Gastrocnemius medialis (tissue), 4 donors: ENCODE measurements around the gene FKBP1A. TPM values are rescaled to one million over a fixed set of nuclear protein-coding genes. Genes with fewer than 3 reads are reported as not detected.

Source experiments
- ATAC-seq, 2 donors: fragments of 150-250 bp; one replicate each; pipeline ENCODE4 v1.9.1; 2016
- DNase-seq, 2 donors: peaks; one replicate each; pipeline ENCODE4 v3.0.0-alpha.2; 2019
- H3K27ac ChIP-seq, 4 donors: fragments of 200-600 bp; sonication (generic); 1 replicate in 1 of 4; 2 replicates in 3 of 4; pipeline ENCODE4 v1.5.1; 2016 to 2018; ENCODE audit warnings: mild to moderate bottlenecking in 2 of 4, moderate library complexity in 1 of 4
- H3K27me3 ChIP-seq, 3 donors: fragments of 200-600 bp; sonication (generic) in 2 of 3; 1 replicate in 1 of 3; 2 replicates in 2 of 3; pipeline versions ENCODE4 v1.5.1 to v1.6.0; 2016 to 2019; ENCODE audit warnings: mild to moderate bottlenecking in 1 of 3, moderate library complexity in 1 of 3
- H3K36me3 ChIP-seq, 2 donors: fragments of 200-600 bp; sonication (generic) in 1 of 2; one replicate each; pipeline ENCODE4 v1.5.1; 2017 to 2018
- H3K4me1 ChIP-seq, 2 donors: fragments of 200-600 bp; sonication (generic) in 1 of 2; one replicate each; pipeline ENCODE4 v1.5.1; 2016 to 2017; ENCODE audit warnings: mild to moderate bottlenecking in 2 of 2
- H3K4me3 ChIP-seq, 4 donors: fragments of 200-600 bp; sonication (generic) in 3 of 4; 1 replicate in 1 of 4; 2 replicates in 3 of 4; pipeline ENCODE4 v1.5.1; 2016 to 2019; ENCODE audit warnings: mild to moderate bottlenecking in 2 of 4
- H3K9me3 ChIP-seq, 3 donors: fragments of 200-600 bp; sonication (generic) in 2 of 3; 1 replicate in 1 of 3; 2 replicates in 2 of 3; pipeline ENCODE4 v1.5.1; 2016 to 2019
- CTCF ChIP-seq, 5 experiments: fragments of 450-650 bp in 3 of 5; fragments of 200-600 bp in 2 of 5; sonication (generic) in 2 of 5; IDR thresholded peaks in 4 of 5; conservative IDR thresholded peaks in 1 of 5; 1 replicate in 4 of 5; 2 replicates in 1 of 5; pipeline ENCODE4 v1.5.1; 2016 to 2019; ENCODE audit warnings: antibody characterized with exemption in 5 of 5, mild to moderate bottlenecking in 3 of 5, moderate library complexity in 3 of 5
- POLR2A ChIP-seq, 2 donors: fragments of 450-650 bp; IDR thresholded peaks; one replicate each; pipeline ENCODE4 v1.6.1; 2017; ENCODE audit warnings: antibody characterized with exemption in 2 of 2, mild to moderate bottlenecking in 2 of 2, moderate library complexity in 2 of 2
- in situ Hi-C, 4 donors: fragments of 200-750 bp; cut with MboI; loops; one replicate each; pipeline versions ENCODE4 v1.15.0 to v1.8.0; 2017; ENCODE audit warnings: low sequenced_read_pairs in 4 of 4
- intact Hi-C: fragments of 100-400 bp; cut with DNase I; formaldehyde crosslinking; loops from one replicate; pipeline ENCODE4 v1.15.1; 2023; ENCODE audit warnings: low total_unique reads
- total RNA-seq, 4 donors: library from RNA; depleted of rRNA; stranded (reverse); fragments of >200 nt; gene quantifications; one replicate each; pipeline versions ENCODE4 v1.1.0 to v1.2.3, GENCODE V29; 2016

The FKBP1A gene
- total RNA-seq, 4 donors from 2014 or later: 27.7 to 89.4 (median 52.5) TPM

DNA sequence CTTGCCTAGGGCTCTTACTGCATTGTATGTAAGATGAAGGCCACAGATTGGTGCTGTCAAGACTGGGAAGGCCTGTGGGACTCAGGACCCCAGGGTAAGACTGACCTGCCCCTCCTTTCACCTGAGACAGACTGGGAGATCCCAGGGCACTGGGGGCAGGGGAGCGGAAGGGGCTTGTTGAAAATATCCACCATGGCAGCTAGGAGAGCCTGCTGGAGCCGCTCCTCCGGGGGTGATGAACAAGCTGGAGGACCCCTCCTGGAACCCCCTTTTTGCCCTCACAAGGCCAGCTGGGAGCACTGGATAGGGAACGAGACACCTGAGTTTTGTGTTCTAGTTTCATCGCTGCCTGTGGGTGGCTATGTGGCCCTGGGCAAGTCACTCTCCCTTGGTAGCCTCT is 54.8 kb downstream of the FKBP1A start:
- Histone ChIP-seq H3K4me3 (no peak overlapping the region), H3K27ac (peak overlapping the region in 3 of 4 donors; percentile 30 to 68 (median 35)), H3K36me3 (no peaks in the 10 kb centered on the region), H3K27me3 (no peaks in the 10 kb centered on the region), H3K4me1 (peaks cover 18 to 26% of the 10 kb centered on the region in 2 donors), H3K9me3 (no peaks in the 10 kb centered on the region)
- in situ Hi-C loops (loop anchor here in 1 of 4 donors (10.0 kb wide), 1 partner anchor 47 kb away; no protein-coding TSS in a partner anchor), intact Hi-C loops (no loop called here)
- no peak for DNase-seq
- no peak for ATAC-seq
- TF ChIP-seq CTCF (IDR thresholded peaks at IDR 0.05 in 4 of 5, conservative IDR thresholded peaks at IDR 0.05 in 1 of 5) (no peak), POLR2A (IDR thresholded peaks at IDR 0.05) (no peak)

DNA sequence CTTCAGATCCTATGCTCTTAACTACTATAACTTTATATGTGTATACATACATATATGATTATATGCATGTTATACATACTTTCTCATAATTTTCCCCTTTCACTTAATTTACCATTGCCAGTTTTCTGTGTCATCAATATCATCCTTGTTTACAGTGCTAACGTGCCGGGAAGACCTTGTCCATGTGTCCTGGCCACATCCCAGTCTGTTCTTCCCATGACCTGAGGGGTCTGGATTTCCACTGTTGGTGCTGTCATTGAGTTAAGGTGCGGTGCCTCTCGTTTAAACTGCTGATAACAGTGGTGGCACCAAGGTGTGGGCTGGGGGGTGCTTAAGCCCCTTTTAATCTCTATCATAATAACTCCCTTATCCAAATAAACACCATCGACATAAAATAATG is 55.4 kb downstream of the FKBP1A start:
- no peak for TF ChIP-seq CTCF (IDR thresholded peaks at IDR 0.05 in 4 of 5, conservative IDR thresholded peaks at IDR 0.05 in 1 of 5)
- TF ChIP-seq POLR2A (IDR thresholded peaks at IDR 0.05): no peak
- no peak for ATAC-seq
- H3K4me1 ChIP-seq: peaks cover 18 to 26% of the 10 kb centered on the region in 2 donors
- H3K27ac ChIP-seq: peak overlapping the region in 3 of 4 donors; percentile 30 to 68 (median 35)
- in situ Hi-C loops: loop anchor here in 1 of 4 donors (10.0 kb wide), 1 partner anchor 47 kb away; no protein-coding TSS in a partner anchor
- H3K27me3 ChIP-seq: no peaks in the 10 kb centered on the region
- H3K9me3 ChIP-seq: no peaks in the 10 kb centered on the region
- H3K36me3 ChIP-seq: no peaks in the 10 kb centered on the region
- intact Hi-C loops: no loop called here
- DNase-seq: no peak
- H3K4me3 ChIP-seq: no peak overlapping the region

- Histone ChIP-seq H3K27ac (peak overlapping the region; percentile 49 to 68 (median 56)), H3K27me3 (no peaks in the 10 kb centered on the region), H3K9me3 (no peaks in the 10 kb centered on the region), H3K36me3 (no peaks in the 10 kb centered on the region), H3K4me1 (peaks cover 18 to 28% of the 10 kb centered on the region in 2 donors), H3K4me3 (peak overlapping the region in 1 of 4 donors; percentile 8)
- in situ Hi-C loops: loop anchor here in 1 of 4 donors (10.0 kb wide), 1 partner anchor 48 kb away; no protein-coding TSS in a partner anchor
- DNase-seq (peak; percentile 25 to 58), ATAC-seq (peak; percentile 57 to 70)
- TF ChIP-seq CTCF (IDR thresholded peaks at IDR 0.05 in 4 of 5, conservative IDR thresholded peaks at IDR 0.05 in 1 of 5) (no peak), POLR2A (IDR thresholded peaks at IDR 0.05) (no peak)
- intact Hi-C loops: no loop called here
These were observed 56.0 kb downstream of the FKBP1A start for GRCh38 chr20:1336699-1337367.

DNA sequence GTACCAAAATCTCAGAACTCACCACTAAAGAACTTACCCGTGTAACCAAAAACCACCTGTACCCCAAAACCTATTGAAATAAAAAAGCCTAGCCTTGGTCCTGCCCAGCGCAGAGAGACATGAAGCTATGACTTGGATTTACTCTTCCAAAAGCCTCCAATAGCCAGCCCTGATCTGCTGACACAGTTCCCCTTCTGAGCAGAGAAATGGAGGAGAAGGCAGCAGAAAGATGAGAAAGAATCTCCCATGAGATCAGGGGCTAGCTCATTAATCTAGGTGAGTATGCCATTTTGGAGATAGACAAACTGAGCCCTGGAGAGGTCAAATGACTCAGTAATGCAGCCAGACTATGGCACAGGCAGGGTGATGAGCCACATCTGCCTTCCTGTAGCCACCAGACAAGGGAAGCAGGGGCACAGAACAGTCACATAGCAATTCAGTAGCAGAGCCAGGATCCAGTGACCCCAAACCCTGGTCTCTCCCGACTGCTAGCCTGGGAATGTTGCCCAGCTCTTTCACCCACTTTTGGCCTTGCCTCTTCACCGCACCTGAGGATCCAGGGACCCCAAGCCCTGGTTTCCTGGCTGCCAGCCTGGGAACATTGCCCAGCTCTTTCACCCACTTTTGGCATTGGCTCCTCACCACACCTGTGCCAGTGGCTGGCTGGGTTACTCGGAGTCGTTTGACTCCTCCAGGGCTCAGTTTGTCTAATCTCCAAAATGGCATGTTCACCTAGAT is 56.7 kb downstream of the FKBP1A start:
- no peak overlapping the region for H3K4me3 ChIP-seq
- no peaks in the 10 kb centered on the region for H3K27me3 ChIP-seq
- intact Hi-C loops: no loop called here
- no peak for TF ChIP-seq CTCF (IDR thresholded peaks at IDR 0.05 in 4 of 5, conservative IDR thresholded peaks at IDR 0.05 in 1 of 5)
- no peak for TF ChIP-seq POLR2A (IDR thresholded peaks at IDR 0.05)
- in situ Hi-C loops: loop anchor here in 1 of 4 donors (10.0 kb wide), 1 partner anchor 49 kb away; no protein-coding TSS in a partner anchor
- H3K27ac ChIP-seq: peak overlapping the region; percentile 49 to 68 (median 56)
- DNase-seq (no peak), ATAC-seq (peak in 1 of 2 donors; percentile 11)
- H3K4me1 ChIP-seq: peaks cover 21 to 35% of the 10 kb centered on the region in 2 donors
- H3K36me3 ChIP-seq: no peaks in the 10 kb centered on the region
- H3K9me3 ChIP-seq: no peaks in the 10 kb centered on the region
